Activated naive CD8-positive, alpha-beta T cell treated with anti-CD3 and anti-CD28 coated beads, Interleukin-2, amount 10 ng/mL, durations not matched to agents 7 days and 5 days (primary cell): Measurements from ENCODE around the gene SAMD11. TPM values are rescaled to one million over a fixed set of nuclear protein-coding genes. Genes with fewer than 3 reads are reported as not detected.
"Not testable (repeated sequence)": the region's sequence is repeated elsewhere in the genome, so short reads cannot be mapped to it uniquely, and the experiment has no call there.

Experiments
- ATAC-seq: fragments of 150-1000 bp; cut with Tn5 transposase; one replicate; pipeline ENCODE4 v1.10.0; 2021; ENCODE audit warnings: low read depth, moderate library complexity
- POLR2A ChIA-PET: fragments of 350-600 bp; sonication (Branson Sonifier 250); formaldehyde crosslinking; loops from one replicate; lab custom pipeline; 2021; ENCODE audit warnings: antibody characterized with exemption; lab: Charles Lee
- DNase-seq: peaks from one replicate; pipeline ENCODE4 v3.0.0; 2021
- H3K27ac Mint-ChIP-seq: one replicate; pipeline ENCODE4 v1.8.0; 2022; ENCODE audit warnings: mild to moderate bottlenecking, mixed read lengths
- H3K27me3 Mint-ChIP-seq: one replicate; pipeline ENCODE4 v1.8.0; 2022; ENCODE audit warnings: mild to moderate bottlenecking, moderate library complexity, mixed read lengths
- H3K36me3 Mint-ChIP-seq: one replicate; pipeline ENCODE4 v1.8.0; 2021; ENCODE audit warnings: mild to moderate bottlenecking, mixed read lengths
- H3K4me1 Mint-ChIP-seq: one replicate; pipeline ENCODE4 v1.8.0; 2021; ENCODE audit warnings: mixed read lengths
- H3K4me3 Mint-ChIP-seq: one replicate; pipeline ENCODE4 v1.8.0; 2022; ENCODE audit warnings: mild to moderate bottlenecking, moderate library complexity, mixed read lengths
- H3K9me3 Mint-ChIP-seq: one replicate; pipeline ENCODE4 v1.8.0; 2021; ENCODE audit warnings: mixed read lengths
- total RNA-seq, 2 experiments: library from RNA; stranded (reverse); gene quantifications; one replicate each; pipeline ENCODE4 v1.2.3, GENCODE V29; 2021

Gene SAMD11
- total RNA-seq, 2 experiments from 2014 or later = 0.22 TPM; not detected in 1

- DNase-seq (no peak), ATAC-seq (no peak)
- Mint-ChIP-seq H3K9me3 (no peaks in the 10 kb centered on the region), H3K4me3 (no peak overlapping the region), H3K36me3 (peaks cover 21% of the 10 kb centered on the region), H3K27ac (no peak overlapping the region), H3K4me1 (peaks cover 4% of the 10 kb centered on the region), H3K27me3 (peaks cover 15% of the 10 kb centered on the region)
- POLR2A ChIA-PET = no interaction called here
Measured at GRCh38 chr1:945688-946556, 22.2 kb downstream of the SAMD11 start.

GRCh38 chr1:946811-947210, 23.1 kb downstream of the SAMD11 start:
- Mint-ChIP-seq H3K27me3 (peaks cover 11% of the 10 kb centered on the region), H3K36me3 (peaks cover 25% of the 10 kb centered on the region)
- ATAC-seq, H3K9me3 Mint-ChIP-seq, POLR2A ChIA-PET, H3K4me3 Mint-ChIP-seq, H3K4me1 Mint-ChIP-seq, H3K27ac Mint-ChIP-seq, DNase-seq: not testable (repeated sequence)

GRCh38 chr1:947958-948357, 24.2 kb downstream of the SAMD11 start:
- no peak for DNase-seq
- H3K9me3 Mint-ChIP-seq = no peaks in the 10 kb centered on the region
- H3K27ac Mint-ChIP-seq = no peak overlapping the region
- H3K4me1 Mint-ChIP-seq = peaks cover 1% of the 10 kb centered on the region
- no peak for ATAC-seq
- POLR2A ChIA-PET = no interaction called here
- peaks cover 10% of the 10 kb centered on the region for H3K27me3 Mint-ChIP-seq
- H3K4me3 Mint-ChIP-seq = no peak overlapping the region
- H3K36me3 Mint-ChIP-seq = peaks cover 25% of the 10 kb centered on the region

GRCh38 chr1:950268-950667, 26.5 kb downstream of the SAMD11 start:
- POLR2A ChIA-PET = interaction anchor here (1.0 kb wide), 1 partner anchor 9 kb away, joined by 3 read pairs; the partner anchor contains the start of gene NOC2L
- Mint-ChIP-seq H3K4me1 (peaks cover 2% of the 10 kb centered on the region), H3K27me3 (no peaks in the 10 kb centered on the region), H3K36me3 (peaks cover 25% of the 10 kb centered on the region), H3K4me3 (no peak overlapping the region), H3K9me3 (no peaks in the 10 kb centered on the region), H3K27ac (no peak overlapping the region)
- DNase-seq = no peak
- ATAC-seq = no peak

DNA sequence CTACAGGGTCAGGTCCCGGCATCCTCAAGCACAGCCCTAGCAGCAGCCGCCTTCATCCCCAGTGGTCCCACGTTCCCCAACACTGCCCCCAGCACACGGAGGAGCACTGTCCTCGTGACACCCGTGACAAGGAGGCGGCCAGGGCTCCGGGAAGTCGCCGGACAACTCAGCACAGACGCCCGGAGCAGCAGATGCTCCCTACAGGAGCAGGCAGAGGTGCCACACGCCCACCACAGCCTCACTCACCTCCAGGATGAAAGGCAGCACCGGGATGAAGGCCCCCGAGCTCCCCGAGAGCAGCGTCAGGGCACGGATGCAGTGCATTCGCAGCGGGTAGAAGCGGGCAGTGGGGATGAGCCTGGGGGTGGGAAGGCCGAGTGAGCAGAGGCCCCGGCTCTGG, 27.2 kb downstream of the SAMD11 start:
- H3K27me3 Mint-ChIP-seq = no peaks in the 10 kb centered on the region
- H3K9me3 Mint-ChIP-seq = no peaks in the 10 kb centered on the region
- DNase-seq (no peak), ATAC-seq (no peak)
- peaks cover 20% of the 10 kb centered on the region for H3K36me3 Mint-ChIP-seq
- no peak overlapping the region for H3K27ac Mint-ChIP-seq
- POLR2A ChIA-PET = no interaction called here
- H3K4me1 Mint-ChIP-seq = peaks cover 2% of the 10 kb centered on the region
- no peak overlapping the region for H3K4me3 Mint-ChIP-seq

- no peaks in the 10 kb centered on the region for H3K9me3 Mint-ChIP-seq
- H3K36me3 Mint-ChIP-seq = peaks cover 19% of the 10 kb centered on the region
- POLR2A ChIA-PET = no interaction called here
- DNase-seq = no peak
- H3K27ac Mint-ChIP-seq = no peak overlapping the region
- H3K4me1 Mint-ChIP-seq = peaks cover 2% of the 10 kb centered on the region
- H3K27me3 Mint-ChIP-seq = no peaks in the 10 kb centered on the region
- ATAC-seq = no peak
- H3K4me3 Mint-ChIP-seq = no peak overlapping the region
Measured at GRCh38 chr1:951364-951763, 27.6 kb downstream of the SAMD11 start.

DNA sequence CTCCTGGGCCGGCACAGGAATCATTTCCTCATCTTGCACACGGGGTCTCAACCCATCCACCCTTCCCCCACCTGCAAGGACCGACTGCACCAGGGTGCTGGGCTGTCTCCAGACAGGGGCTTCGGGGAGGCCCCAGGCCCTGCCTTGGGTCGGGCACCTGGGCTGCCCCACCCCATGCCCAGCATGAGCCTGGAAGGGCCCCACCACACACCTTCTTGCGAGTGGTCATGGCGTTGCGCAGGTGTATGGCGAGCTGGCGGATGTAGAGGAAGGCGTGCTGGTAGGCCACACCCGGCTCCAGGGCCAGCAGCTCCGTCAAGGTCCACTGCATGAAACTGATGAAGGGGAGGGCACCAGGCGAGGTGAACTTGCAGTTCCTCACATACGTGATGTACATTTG, 28.5 kb downstream of the SAMD11 start:
- no peak for DNase-seq
- Mint-ChIP-seq H3K36me3 (peaks cover 20% of the 10 kb centered on the region), H3K9me3 (no peaks in the 10 kb centered on the region), H3K4me1 (peaks cover 2% of the 10 kb centered on the region), H3K4me3 (no peak overlapping the region), H3K27ac (no peak overlapping the region), H3K27me3 (no peaks in the 10 kb centered on the region)
- ATAC-seq = no peak
- POLR2A ChIA-PET = no interaction called here

- H3K36me3 Mint-ChIP-seq = peaks cover 18% of the 10 kb centered on the region
- no peak overlapping the region for H3K4me3 Mint-ChIP-seq
- H3K9me3 Mint-ChIP-seq = no peaks in the 10 kb centered on the region
- H3K27ac Mint-ChIP-seq = no peak overlapping the region
- no peak for DNase-seq
- POLR2A ChIA-PET = no interaction called here
- H3K27me3 Mint-ChIP-seq = no peaks in the 10 kb centered on the region
- H3K4me1 Mint-ChIP-seq = peaks cover 4% of the 10 kb centered on the region
- ATAC-seq = no peak
Measured at GRCh38 chr1:952603-953002, 28.9 kb downstream of the SAMD11 start.

GRCh38 chr1:953524-954320, 30.0 kb downstream of the SAMD11 start:
- POLR2A ChIA-PET = no interaction called here
- ATAC-seq = no peak
- peaks cover 11% of the 10 kb centered on the region for H3K4me1 Mint-ChIP-seq

DNA sequence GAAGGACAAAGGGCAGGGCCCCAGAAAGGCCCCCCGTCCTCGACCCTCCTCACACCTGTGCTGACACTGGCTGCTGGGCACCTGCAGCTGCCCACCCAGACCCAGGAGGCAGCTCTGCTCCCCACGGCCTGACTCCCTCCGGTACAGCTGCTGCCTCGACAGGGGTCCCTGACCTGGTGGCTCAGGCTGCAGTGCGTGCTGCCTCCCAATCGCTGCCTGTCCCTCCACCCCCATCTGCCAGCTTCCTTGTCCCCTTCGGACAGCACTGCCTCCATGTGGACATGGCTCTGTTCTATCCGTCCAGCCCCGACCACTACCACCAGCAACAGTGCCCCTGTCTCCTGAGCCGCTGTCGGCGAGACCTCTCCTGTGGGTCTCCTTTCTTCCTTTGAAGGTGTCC, 31.2 kb downstream of the SAMD11 start:
- no peak overlapping the region for H3K27ac Mint-ChIP-seq
- no peaks in the 10 kb centered on the region for H3K9me3 Mint-ChIP-seq
- H3K36me3 Mint-ChIP-seq = peaks cover 15% of the 10 kb centered on the region
- H3K4me3 Mint-ChIP-seq = no peak overlapping the region
- no peaks in the 10 kb centered on the region for H3K27me3 Mint-ChIP-seq
- DNase-seq (no peak), ATAC-seq (no peak)
- H3K4me1 Mint-ChIP-seq = peaks cover 11% of the 10 kb centered on the region
- POLR2A ChIA-PET = interaction anchor here (1.0 kb wide), 1 partner anchor 11 kb away, joined by 3 read pairs; no protein-coding TSS in a partner anchor

More at GRCh38 chr1:953524-954320, 30.0 kb downstream of the SAMD11 start:
- Mint-ChIP-seq H3K27ac (no peak overlapping the region), H3K9me3 (no peaks in the 10 kb centered on the region), H3K4me3 (no peak overlapping the region), H3K36me3 (peaks cover 19% of the 10 kb centered on the region), H3K27me3 (no peaks in the 10 kb centered on the region)
- DNase-seq = no peak

DNA sequence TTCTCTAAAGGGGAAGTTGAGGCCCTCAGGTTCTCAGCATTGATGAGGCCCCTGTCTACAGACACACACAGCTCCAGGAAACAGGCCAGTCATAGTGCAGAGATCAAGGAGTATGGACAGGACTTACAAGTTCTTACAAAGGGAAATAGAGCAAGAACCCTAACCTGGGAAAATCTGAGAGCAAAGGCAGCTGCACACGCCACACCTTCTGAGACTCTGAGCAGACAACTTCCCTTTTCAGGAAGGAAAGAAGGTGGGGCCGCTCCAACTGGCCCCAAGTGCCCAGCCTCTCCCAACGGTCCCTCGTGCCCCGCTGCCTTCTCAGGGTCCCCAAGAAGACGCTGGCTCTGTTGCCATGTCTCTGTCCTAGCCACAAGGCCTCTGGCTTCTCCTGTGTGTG, 31.8 kb downstream of the SAMD11 start:
- H3K36me3 Mint-ChIP-seq = peaks cover 14% of the 10 kb centered on the region

GRCh38 chr1:956636-957035, 32.9 kb downstream of the SAMD11 start:
- no peaks in the 10 kb centered on the region for H3K27me3 Mint-ChIP-seq
- DNase-seq = no peak
- ATAC-seq = no peak
- peaks cover 6% of the 10 kb centered on the region for H3K36me3 Mint-ChIP-seq
- no peak overlapping the region for H3K27ac Mint-ChIP-seq
- H3K9me3 Mint-ChIP-seq = no peaks in the 10 kb centered on the region
- H3K4me3 Mint-ChIP-seq = no peak overlapping the region
- H3K4me1 Mint-ChIP-seq = peaks cover 11% of the 10 kb centered on the region
- POLR2A ChIA-PET = interaction anchor here (0.9 kb wide), 1 partner anchor 15 kb away, joined by 4 read pairs; no protein-coding TSS in a partner anchor

More for the DNA sequence above, 31.8 kb downstream of the SAMD11 start:
- ATAC-seq (no peak), DNase-seq (no peak)
- POLR2A ChIA-PET = interaction anchor here (1.0 kb wide), 1 partner anchor 12 kb away, joined by 3 read pairs; no protein-coding TSS in a partner anchor
- Mint-ChIP-seq H3K9me3 (no peaks in the 10 kb centered on the region), H3K4me1 (peaks cover 11% of the 10 kb centered on the region), H3K27ac (no peak overlapping the region), H3K27me3 (no peaks in the 10 kb centered on the region), H3K4me3 (no peak overlapping the region)
